ENCODE measurements around the gene VWA5B1.

The VWA5B1 gene

GRCh38 chr1:20322081-20322824 lies 31.6 kb downstream of the VWA5B1 start:
- DNase-seq (ENCODE audit: low read depth): no peak

GRCh38 chr1:20322825-20323612 lies 32.3 kb downstream of the VWA5B1 start:
- no peak for DNase-seq (ENCODE audit: low read depth)

- no peak for DNase-seq (ENCODE audit: low read depth)
Measured at GRCh38 chr1:20323613-20323920, 32.9 kb downstream of the VWA5B1 start.

- DNase-seq (ENCODE audit: low read depth): no peak
Measured at GRCh38 chr1:20324704-20325406, 34.2 kb downstream of the VWA5B1 start.

- DNase-seq (ENCODE audit: low read depth): no peak
Measured at GRCh38 chr1:20325407-20325843, 34.8 kb downstream of the VWA5B1 start.

- no peak for DNase-seq (ENCODE audit: low read depth)
Measured at GRCh38 chr1:20325844-20326420, 35.3 kb downstream of the VWA5B1 start.

GRCh38 chr1:20327467-20327866 lies 36.8 kb downstream of the VWA5B1 start:
- DNase-seq (ENCODE audit: low read depth): no peak

GRCh38 chr1:20328201-20328600 lies 37.5 kb downstream of the VWA5B1 start:
- DNase-seq (ENCODE audit: low read depth): no peak

GRCh38 chr1:20329793-20330542 lies 39.3 kb downstream of the VWA5B1 start:
- no peak for DNase-seq (ENCODE audit: low read depth)

GRCh38 chr1:20334103-20334502 lies 43.4 kb downstream of the VWA5B1 start:
- no peak for DNase-seq (ENCODE audit: low read depth)

- DNase-seq (ENCODE audit: low read depth): no peak
Measured at GRCh38 chr1:20336105-20336605, 45.5 kb downstream of the VWA5B1 start.

GRCh38 chr1:20337581-20337980 lies 46.9 kb downstream of the VWA5B1 start:
- DNase-seq (ENCODE audit: low read depth): no peak

GRCh38 chr1:20339811-20340457 lies 49.3 kb downstream of the VWA5B1 start:
- no peak for DNase-seq (ENCODE audit: low read depth)

- no peak for DNase-seq (ENCODE audit: low read depth)
Measured at GRCh38 chr1:20342294-20343148, 51.8 kb downstream of the VWA5B1 start.

GRCh38 chr1:20343149-20343937 lies 52.7 kb downstream of the VWA5B1 start:
- DNase-seq (ENCODE audit: low read depth): no peak

- no peak for DNase-seq (ENCODE audit: low read depth)
Measured at GRCh38 chr1:20343938-20344302, 53.2 kb downstream of the VWA5B1 start.

GRCh38 chr1:20344738-20345137 lies 54.1 kb downstream of the VWA5B1 start:
- no peak for DNase-seq (ENCODE audit: low read depth)

- DNase-seq (ENCODE audit: low read depth): no peak
Measured at GRCh38 chr1:20345419-20345818, 54.7 kb downstream of the VWA5B1 start.

GRCh38 chr1:20346433-20346832 lies 55.8 kb downstream of the VWA5B1 start:
- DNase-seq (ENCODE audit: low read depth): no peak

Data from activated gamma-delta T cell treated with anti-CD3 and anti-CD28 coated beads, Interleukin-2, amount 50 U/mL, for 16 hours (primary cell).